SK-N-SH (cell line): ENCODE measurements around the gene RASAL3. TPM values are rescaled to one million over a fixed set of nuclear protein-coding genes. Genes with fewer than 3 reads are reported as not detected.

Source experiments
- CTCF ChIA-PET: fragments of 300-600, 350-600 bp; formaldehyde crosslinking; extraction: SDS; loops from one replicate; lab custom pipeline; 2021; lab: Yijun Ruan, JAX
- POLR2A ChIA-PET: fragments of 350-600 bp; sonication (Branson Sonifier 250); formaldehyde crosslinking; extraction: SDS; loops from one replicate; lab custom pipeline; 2020; ENCODE audit warnings: antibody characterized with exemption, inconsistent platforms; lab: Yijun Ruan, JAX
- DNase-seq: peaks from one replicate; pipeline ENCODE4 v3.0.0; 2012
- H2AFZ ChIP-seq: fragments of 200-600 bp; sonication (generic); 2 replicates; pipeline ENCODE4 v1.8.1; 2016; ENCODE audit warnings: antibody characterized with exemption, mild to moderate bottlenecking, low read depth
- H3F3A ChIP-seq: fragments of 200-600 bp; sonication (generic); replicated peaks from 2 replicates; pipeline ENCODE3; 2016; ENCODE audit warnings: antibody characterized with exemption, mild to moderate bottlenecking; ENCODE audit not compliant: insufficient read depth
- H3K27ac ChIP-seq, 2 experiments: fragments of 200-500 bp in 1 of 2; fragments of 200-600 bp in 1 of 2; sonication (Bioruptor generic) in 1 of 2; sonication (generic), shearing (Covaris generic) in 1 of 2; 2 replicates each; pipeline versions ENCODE4 v1.5.1 to v1.6.1; 2014 to 2016; ENCODE audit warnings: low read depth in 2 of 2, inconsistent platforms in 1 of 2, low read length in 1 of 2, mild to moderate bottlenecking in 1 of 2, mixed read lengths in 1 of 2
- H3K27me3 ChIP-seq: fragments of 200-600 bp; sonication (generic), shearing (Covaris generic); 2 replicates; pipeline ENCODE4 v1.6.1; 2016; ENCODE audit warnings: mixed run types; ENCODE audit not compliant: insufficient read depth
- H3K36me3 ChIP-seq, 2 experiments: fragments of 200-500 bp in 1 of 2; fragments of 200-600 bp in 1 of 2; sonication (Bioruptor generic) in 1 of 2; sonication (generic) in 1 of 2; replicated peaks in 1 of 2; 2 replicates each; pipeline versions ENCODE3 to v1.5.1; 2014 to 2016; ENCODE audit warnings: low read length in 1 of 2, mild to moderate bottlenecking in 1 of 2; ENCODE audit not compliant: insufficient read depth in 2 of 2, control insufficient read depth in 1 of 2
- H3K4me1 ChIP-seq, 2 experiments: fragments of 200-500 bp in 1 of 2; fragments of 200-600 bp in 1 of 2; sonication (Bioruptor generic) in 1 of 2; sonication (generic), shearing (Covaris generic) in 1 of 2; 2 replicates each; pipeline versions ENCODE4 v1.5.1 to v1.6.1; 2014 to 2016; ENCODE audit warnings: low read depth in 1 of 2, low read length in 1 of 2, mixed run types in 1 of 2; ENCODE audit not compliant: insufficient read depth in 2 of 2, control insufficient read depth in 1 of 2
- H3K4me2 ChIP-seq: fragments of 200-600 bp; sonication (generic), shearing (Covaris generic); 2 replicates; pipeline ENCODE4 v1.6.1; 2017; ENCODE audit warnings: mixed run types
- H3K4me3 ChIP-seq, 2 experiments: fragments of 200-500 bp in 1 of 2; fragments of 200-600 bp in 1 of 2; sonication (Bioruptor generic) in 1 of 2; sonication (generic), shearing (Covaris generic) in 1 of 2; 2 replicates each; pipeline versions ENCODE4 v1.5.1 to v1.8.1; 2014 to 2016; ENCODE audit warnings: low read depth in 2 of 2, inconsistent platforms in 1 of 2, low read length in 1 of 2, mild to moderate bottlenecking in 1 of 2, mixed read lengths in 1 of 2, moderate library complexity in 1 of 2
- H3K79me2 ChIP-seq: fragments of 200-600 bp; sonication (generic); 2 replicates; pipeline ENCODE4 v1.8.1; 2017; ENCODE audit warnings: mild to moderate bottlenecking; ENCODE audit not compliant: insufficient read depth
- H3K9ac ChIP-seq: fragments of 200-600 bp; sonication (generic); 2 replicates; pipeline ENCODE4 v1.6.1; 2017; ENCODE audit warnings: mixed run types
- H3K9me2 ChIP-seq: fragments of 200-600 bp; sonication (generic); 2 replicates; pipeline ENCODE4 v1.6.1; 2017; ENCODE audit warnings: mixed run types
- H3K9me3 ChIP-seq: fragments of 200-600 bp; sonication (generic); 2 replicates; pipeline ENCODE4 v1.6.1; 2017; ENCODE audit warnings: mixed run types, mild to moderate bottlenecking, moderate library complexity
- H4K20me1 ChIP-seq: fragments of 200-600 bp; sonication (generic); 2 replicates; pipeline ENCODE4 v1.6.1; 2017; ENCODE audit warnings: mild to moderate bottlenecking, mixed run types; ENCODE audit not compliant: insufficient read depth
- CHD2 ChIP-seq: fragments of 150-350 bp; IDR thresholded peaks from 2 replicates; pipeline ENCODE4 v1.6.1; 2018; ENCODE audit warnings: low read length; ENCODE audit not compliant: partially characterized antibody
- EP300 ChIP-seq, 2 experiments: IDR thresholded peaks; 2 replicates each; pipeline versions ENCODE4 v1.4.0 to v1.6.1; 2012; ENCODE audit warnings: borderline replicate concordance in 1 of 2, low read depth in 1 of 2, low read length in 1 of 2
- EZH2phosphoT487 ChIP-seq: fragments of 200-600 bp; sonication (generic); IDR thresholded peaks from 2 replicates; pipeline ENCODE4 v1.6.1; 2017; ENCODE audit warnings: low read depth, mixed run types, mild to moderate bottlenecking, antibody characterized with exemption, moderate library complexity, borderline replicate concordance
- FOSL2 ChIP-seq: IDR thresholded peaks from 2 replicates; pipeline ENCODE4 v1.4.0; 2012; ENCODE audit warnings: low read depth, mild to moderate bottlenecking, moderate library complexity, borderline replicate concordance
- FOXJ3 ChIP-seq: sonication (generic); formaldehyde crosslinking; IDR thresholded peaks from 2 replicates; pipeline ENCODE4 v1.5.1; 2020; ENCODE audit warnings: mild to moderate bottlenecking, missing genetic modification reagents
- GATA2 ChIP-seq: sonication (generic); formaldehyde crosslinking; IDR thresholded peaks from 2 replicates; pipeline ENCODE4 v1.5.0; 2020; ENCODE audit warnings: mild to moderate bottlenecking, missing genetic modification reagents
- JUND ChIP-seq: IDR thresholded peaks from 2 replicates; pipeline ENCODE4 v1.4.0; 2012
- MEF2A ChIP-seq: IDR thresholded peaks from 2 replicates; pipeline ENCODE4 v1.4.0; 2012; ENCODE audit warnings: low read depth, borderline replicate concordance
- MXI1 ChIP-seq: IDR thresholded peaks from 2 replicates; pipeline ENCODE4 v1.6.1; 2012; ENCODE audit warnings: mild to moderate bottlenecking, low read depth, low read length, improper control_type of control experiment
- NRF1 ChIP-seq: IDR thresholded peaks from 2 replicates; pipeline ENCODE4 v1.6.1; 2012; ENCODE audit warnings: low read depth, mild to moderate bottlenecking, low read length
- POLR2AphosphoS5 ChIP-seq: IDR thresholded peaks from 2 replicates; pipeline ENCODE4 v1.6.1; 2012; ENCODE audit warnings: low read depth, low read length
- RCOR1 ChIP-seq: fragments of 150-350 bp; IDR thresholded peaks from 2 replicates; pipeline ENCODE4 v1.6.1; 2017; ENCODE audit warnings: antibody characterized with exemption, low read length
- TEAD4 ChIP-seq: IDR thresholded peaks from 2 replicates; pipeline ENCODE4 v1.4.0; 2012; ENCODE audit warnings: mild to moderate bottlenecking, borderline replicate concordance; ENCODE audit not compliant: insufficient read depth
- WGBS: methylation state at CpG from one replicate; pipeline ENCODE4 v1.1.6; 2017; ENCODE audit warnings: low lambda C conversion rate; 5-methylcytosine and 5-hydroxymethylcytosine counted together
- polyA plus RNA-seq, 3 experiments: library from polyadenylated mRNA; depleted of rRNA; stranded (reverse); fragments of >200 nt; gene quantifications; 2 replicates each; pipeline ENCODE4 v1.2.3, GENCODE V29; 2012
- TF ChIP-seq, protein P1 (sequence below): fragments of 150-350 bp; IDR thresholded peaks from 2 replicates; pipeline ENCODE4 v1.6.1; 2017; ENCODE audit warnings: antibody characterized with exemption, low read length, low read depth, borderline replicate concordance
- TF ChIP-seq, protein P2 (sequence below): IDR thresholded peaks from 2 replicates; pipeline ENCODE4; 2012
- TF ChIP-seq, protein P3 (sequence below): fragments of 150-350 bp; IDR thresholded peaks from 2 replicates; pipeline ENCODE4 v1.6.1; 2016; ENCODE audit warnings: mild to moderate bottlenecking, low read depth, low read length
- TF ChIP-seq, protein P4 (sequence below): fragments of 200-600 bp; sonication (generic); IDR thresholded peaks from 2 replicates; pipeline ENCODE4 v1.6.1; 2017; ENCODE audit warnings: antibody characterized with exemption, mild to moderate bottlenecking, moderate library complexity
- TF ChIP-seq, protein P5 (sequence below): IDR thresholded peaks from 2 replicates; pipeline ENCODE4 v1.6.1; 2012; ENCODE audit warnings: mild to moderate bottlenecking, low read depth, low read length, moderate library complexity

The RASAL3 gene
- polyA plus RNA-seq, 1 of the 3 experiments (the other 2 are of a cell fraction): 0.02 TPM

DNA sequence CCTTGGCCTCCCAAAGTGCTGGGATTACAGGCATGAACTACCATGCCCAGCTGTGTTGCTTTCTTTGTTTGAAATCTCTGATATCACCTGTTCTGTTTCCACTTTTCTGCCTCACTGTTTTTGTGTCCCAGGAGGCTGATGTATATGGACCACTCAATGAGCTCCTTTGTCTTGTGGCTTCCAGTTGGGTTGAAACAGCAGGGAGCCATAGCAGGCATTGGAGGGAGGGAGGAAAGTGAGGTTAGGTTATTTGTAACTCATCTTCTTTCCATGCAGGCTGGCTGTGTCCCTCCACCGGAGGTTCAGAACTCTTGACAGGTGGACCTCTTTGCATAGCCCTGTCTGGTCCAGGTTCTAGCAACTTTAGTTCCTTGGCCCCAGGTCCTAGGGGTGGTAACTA lies 37.9 kb upstream of the RASAL3 start:
- ChIA-PET CTCF (no interaction called here), POLR2A (no interaction called here)
- H3K27ac ChIP-seq: no peak overlapping the region
- H3K79me2 ChIP-seq: no peaks in the 10 kb centered on the region
- TF ChIP-seq, protein P1, sequence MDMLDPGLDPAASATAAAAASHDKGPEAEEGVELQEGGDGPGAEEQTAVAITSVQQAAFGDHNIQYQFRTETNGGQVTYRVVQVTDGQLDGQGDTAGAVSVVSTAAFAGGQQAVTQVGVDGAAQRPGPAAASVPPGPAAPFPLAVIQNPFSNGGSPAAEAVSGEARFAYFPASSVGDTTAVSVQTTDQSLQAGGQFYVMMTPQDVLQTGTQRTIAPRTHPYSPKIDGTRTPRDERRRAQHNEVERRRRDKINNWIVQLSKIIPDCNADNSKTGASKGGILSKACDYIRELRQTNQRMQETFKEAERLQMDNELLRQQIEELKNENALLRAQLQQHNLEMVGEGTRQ: no peak
- TF ChIP-seq EP300 (IDR thresholded peaks at IDR 0.05; ENCODE audit: borderline replicate concordance in 1 of 2, low read depth in 1 of 2, low read length in 1 of 2): no peak
- TF ChIP-seq GATA2 (CRISPR knock-in tag): no peak
- no peak for TF ChIP-seq MXI1
- TF ChIP-seq EZH2phosphoT487: no peak
- no peak for TF ChIP-seq FOSL2
- no peak for TF ChIP-seq JUND
- TF ChIP-seq, protein P2, sequence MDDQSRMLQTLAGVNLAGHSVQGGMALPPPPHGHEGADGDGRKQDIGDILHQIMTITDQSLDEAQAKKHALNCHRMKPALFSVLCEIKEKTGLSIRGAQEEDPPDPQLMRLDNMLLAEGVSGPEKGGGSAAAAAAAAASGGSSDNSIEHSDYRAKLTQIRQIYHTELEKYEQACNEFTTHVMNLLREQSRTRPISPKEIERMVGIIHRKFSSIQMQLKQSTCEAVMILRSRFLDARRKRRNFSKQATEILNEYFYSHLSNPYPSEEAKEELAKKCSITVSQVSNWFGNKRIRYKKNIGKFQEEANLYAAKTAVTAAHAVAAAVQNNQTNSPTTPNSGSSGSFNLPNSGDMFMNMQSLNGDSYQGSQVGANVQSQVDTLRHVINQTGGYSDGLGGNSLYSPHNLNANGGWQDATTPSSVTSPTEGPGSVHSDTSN: no peak
- no peaks in the 10 kb centered on the region for H3K9me3 ChIP-seq
- H3K36me3 ChIP-seq: no peaks in the 10 kb centered on the region
- no peak for DNase-seq
- H4K20me1 ChIP-seq: no peaks in the 10 kb centered on the region
- 0% methylated on average over 1 of the region's 1 CpG for WGBS
- H3F3A ChIP-seq: no peaks in the 10 kb centered on the region
- H3K4me1 ChIP-seq: no peaks in the 10 kb centered on the region
- peaks cover 32% of the 10 kb centered on the region for H3K27me3 ChIP-seq
- no peak overlapping the region for H3K9ac ChIP-seq
- H3K4me3 ChIP-seq: no peak overlapping the region
- H3K4me2 ChIP-seq: no peak overlapping the region
- H2AFZ ChIP-seq: no peak overlapping the region
- no peaks in the 10 kb centered on the region for H3K9me2 ChIP-seq

DNA sequence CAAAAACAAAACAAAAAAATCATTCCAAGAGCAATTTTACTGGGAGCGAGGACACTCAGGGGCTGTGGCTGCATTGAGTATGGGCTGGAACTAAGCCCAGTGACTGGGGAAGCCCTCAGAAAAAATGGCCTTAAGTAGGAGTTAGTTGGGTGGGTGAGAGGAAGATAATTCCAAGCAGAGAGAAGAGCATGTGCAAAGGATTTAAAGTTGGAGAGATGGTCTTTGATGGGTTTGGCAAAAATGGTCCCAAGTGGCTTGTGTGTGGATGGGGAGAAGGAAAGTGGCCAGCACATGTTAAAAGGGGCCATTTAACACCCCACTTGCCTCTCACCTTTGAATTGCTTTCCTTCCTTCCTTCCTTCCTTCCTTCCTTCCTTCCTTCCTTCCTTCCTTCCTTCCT lies 37.3 kb upstream of the RASAL3 start:
- Histone ChIP-seq H2AFZ (no peak overlapping the region), H3K4me2 (no peak overlapping the region), H4K20me1 (no peaks in the 10 kb centered on the region), H3K79me2 (no peaks in the 10 kb centered on the region), H3F3A (no peaks in the 10 kb centered on the region), H3K4me1 (no peaks in the 10 kb centered on the region), H3K9me3 (no peaks in the 10 kb centered on the region), H3K9ac (no peak overlapping the region), H3K27me3 (peaks cover 29% of the 10 kb centered on the region; the same call in 1 of the 2 replicates), H3K4me3 (no peak overlapping the region), H3K36me3 (no peaks in the 10 kb centered on the region), H3K9me2 (no peaks in the 10 kb centered on the region), H3K27ac (no peak overlapping the region)
- CTCF ChIA-PET: no interaction called here
- 4% methylated on average over 1 of the region's 1 CpG for WGBS
- POLR2A ChIA-PET: no interaction called here
- DNase-seq: no peak
- TF ChIP-seq, protein P3, sequence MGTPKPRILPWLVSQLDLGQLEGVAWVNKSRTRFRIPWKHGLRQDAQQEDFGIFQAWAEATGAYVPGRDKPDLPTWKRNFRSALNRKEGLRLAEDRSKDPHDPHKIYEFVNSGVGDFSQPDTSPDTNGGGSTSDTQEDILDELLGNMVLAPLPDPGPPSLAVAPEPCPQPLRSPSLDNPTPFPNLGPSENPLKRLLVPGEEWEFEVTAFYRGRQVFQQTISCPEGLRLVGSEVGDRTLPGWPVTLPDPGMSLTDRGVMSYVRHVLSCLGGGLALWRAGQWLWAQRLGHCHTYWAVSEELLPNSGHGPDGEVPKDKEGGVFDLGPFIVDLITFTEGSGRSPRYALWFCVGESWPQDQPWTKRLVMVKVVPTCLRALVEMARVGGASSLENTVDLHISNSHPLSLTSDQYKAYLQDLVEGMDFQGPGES: no peak
- TF ChIP-seq TEAD4: no peak
- no peak for TF ChIP-seq POLR2AphosphoS5
- TF ChIP-seq, protein P4, sequence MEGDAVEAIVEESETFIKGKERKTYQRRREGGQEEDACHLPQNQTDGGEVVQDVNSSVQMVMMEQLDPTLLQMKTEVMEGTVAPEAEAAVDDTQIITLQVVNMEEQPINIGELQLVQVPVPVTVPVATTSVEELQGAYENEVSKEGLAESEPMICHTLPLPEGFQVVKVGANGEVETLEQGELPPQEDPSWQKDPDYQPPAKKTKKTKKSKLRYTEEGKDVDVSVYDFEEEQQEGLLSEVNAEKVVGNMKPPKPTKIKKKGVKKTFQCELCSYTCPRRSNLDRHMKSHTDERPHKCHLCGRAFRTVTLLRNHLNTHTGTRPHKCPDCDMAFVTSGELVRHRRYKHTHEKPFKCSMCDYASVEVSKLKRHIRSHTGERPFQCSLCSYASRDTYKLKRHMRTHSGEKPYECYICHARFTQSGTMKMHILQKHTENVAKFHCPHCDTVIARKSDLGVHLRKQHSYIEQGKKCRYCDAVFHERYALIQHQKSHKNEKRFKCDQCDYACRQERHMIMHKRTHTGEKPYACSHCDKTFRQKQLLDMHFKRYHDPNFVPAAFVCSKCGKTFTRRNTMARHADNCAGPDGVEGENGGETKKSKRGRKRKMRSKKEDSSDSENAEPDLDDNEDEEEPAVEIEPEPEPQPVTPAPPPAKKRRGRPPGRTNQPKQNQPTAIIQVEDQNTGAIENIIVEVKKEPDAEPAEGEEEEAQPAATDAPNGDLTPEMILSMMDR: no peak
- no peak for TF ChIP-seq NRF1
- no peak for TF ChIP-seq JUND
- TF ChIP-seq, protein P5, sequence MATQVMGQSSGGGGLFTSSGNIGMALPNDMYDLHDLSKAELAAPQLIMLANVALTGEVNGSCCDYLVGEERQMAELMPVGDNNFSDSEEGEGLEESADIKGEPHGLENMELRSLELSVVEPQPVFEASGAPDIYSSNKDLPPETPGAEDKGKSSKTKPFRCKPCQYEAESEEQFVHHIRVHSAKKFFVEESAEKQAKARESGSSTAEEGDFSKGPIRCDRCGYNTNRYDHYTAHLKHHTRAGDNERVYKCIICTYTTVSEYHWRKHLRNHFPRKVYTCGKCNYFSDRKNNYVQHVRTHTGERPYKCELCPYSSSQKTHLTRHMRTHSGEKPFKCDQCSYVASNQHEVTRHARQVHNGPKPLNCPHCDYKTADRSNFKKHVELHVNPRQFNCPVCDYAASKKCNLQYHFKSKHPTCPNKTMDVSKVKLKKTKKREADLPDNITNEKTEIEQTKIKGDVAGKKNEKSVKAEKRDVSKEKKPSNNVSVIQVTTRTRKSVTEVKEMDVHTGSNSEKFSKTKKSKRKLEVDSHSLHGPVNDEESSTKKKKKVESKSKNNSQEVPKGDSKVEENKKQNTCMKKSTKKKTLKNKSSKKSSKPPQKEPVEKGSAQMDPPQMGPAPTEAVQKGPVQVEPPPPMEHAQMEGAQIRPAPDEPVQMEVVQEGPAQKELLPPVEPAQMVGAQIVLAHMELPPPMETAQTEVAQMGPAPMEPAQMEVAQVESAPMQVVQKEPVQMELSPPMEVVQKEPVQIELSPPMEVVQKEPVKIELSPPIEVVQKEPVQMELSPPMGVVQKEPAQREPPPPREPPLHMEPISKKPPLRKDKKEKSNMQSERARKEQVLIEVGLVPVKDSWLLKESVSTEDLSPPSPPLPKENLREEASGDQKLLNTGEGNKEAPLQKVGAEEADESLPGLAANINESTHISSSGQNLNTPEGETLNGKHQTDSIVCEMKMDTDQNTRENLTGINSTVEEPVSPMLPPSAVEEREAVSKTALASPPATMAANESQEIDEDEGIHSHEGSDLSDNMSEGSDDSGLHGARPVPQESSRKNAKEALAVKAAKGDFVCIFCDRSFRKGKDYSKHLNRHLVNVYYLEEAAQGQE: no peak
- no peak for TF ChIP-seq RCOR1
- TF ChIP-seq CHD2: no peak
- TF ChIP-seq MEF2A: no peak
- no peak for TF ChIP-seq FOXJ3
